SK-N-SH treated with all-trans-retinoic acid at 6 μM for 48 hours (cell line): ENCODE results near the gene MYEOV.

Experiments used
- ATAC-seq: fragments of 200-7000 bp; cut with Tn5 transposase; 3 replicates; pipeline ENCODE4 v1.9.1; 2020; ENCODE audit warnings: mild to moderate bottlenecking, moderate library complexity
- ARNTL ChIP-seq: fragments of 450-650 bp; formaldehyde crosslinking; IDR thresholded peaks from 2 replicates; pipeline ENCODE4 v1.5.0; 2020; ENCODE audit warnings: low read depth, mild to moderate bottlenecking, moderate library complexity, borderline replicate concordance
- CREB5 ChIP-seq: fragments of 250-450 bp; sonication (Bioruptor Pico); IDR thresholded peaks from 2 replicates; pipeline ENCODE4 v1.5.1; 2020; ENCODE audit warnings: low read depth, mild to moderate bottlenecking, moderate library complexity
- CSDC2 ChIP-seq: fragments of 250-450 bp; sonication (Bioruptor Pico); IDR thresholded peaks from 2 replicates; pipeline ENCODE4 v1.5.0; 2020; ENCODE audit warnings: mild to moderate bottlenecking, moderate library complexity
- CSRNP3 ChIP-seq: fragments of 250-450 bp; sonication (Bioruptor Pico); IDR thresholded peaks from 2 replicates; pipeline ENCODE4 v1.5.1; 2021; ENCODE audit warnings: mild to moderate bottlenecking, moderate library complexity
- ESRRG ChIP-seq: fragments of 250-450 bp; sonication (Bioruptor Pico); IDR thresholded peaks from 2 replicates; pipeline ENCODE4 v1.6.1; 2021; ENCODE audit warnings: mild to moderate bottlenecking
- GLIS3 ChIP-seq: fragments of 250-450 bp; sonication (Bioruptor Pico); IDR thresholded peaks from 2 replicates; pipeline ENCODE4 v1.5.0; 2020; ENCODE audit warnings: mild to moderate bottlenecking, moderate library complexity
- OSR1 ChIP-seq: fragments of 250-450 bp; sonication (Bioruptor Pico); IDR thresholded peaks from 2 replicates; pipeline ENCODE4 v1.8.0; 2022; ENCODE audit warnings: moderate library complexity, mild to moderate bottlenecking, inconsistent platforms
- RARB ChIP-seq: fragments of 250-450 bp; sonication (Bioruptor Pico); IDR thresholded peaks from 2 replicates; pipeline ENCODE4 v1.8.0; 2021; ENCODE audit warnings: mild to moderate bottlenecking, moderate library complexity
- TCF4 ChIP-seq: fragments of 250-450 bp; sonication (Bioruptor Pico); IDR thresholded peaks from 2 replicates; pipeline ENCODE4 v1.8.0; 2021; ENCODE audit warnings: mild to moderate bottlenecking, moderate library complexity, borderline replicate concordance
- TOX ChIP-seq: fragments of 250-450 bp; sonication (Bioruptor Pico); IDR thresholded peaks from 2 replicates; pipeline ENCODE4 v1.8.0; 2021; ENCODE audit warnings: mild to moderate bottlenecking, moderate library complexity, borderline replicate concordance
- ZFP3 ChIP-seq: fragments of 250-450 bp; sonication (Bioruptor Pico); IDR thresholded peaks from 2 replicates; pipeline ENCODE4 v1.5.0; 2020; ENCODE audit warnings: mild to moderate bottlenecking, moderate library complexity
- ZFP30 ChIP-seq: fragments of 450-650 bp; formaldehyde crosslinking; IDR thresholded peaks from 2 replicates; pipeline ENCODE4 v1.5.0; 2022; ENCODE audit warnings: mild to moderate bottlenecking, moderate library complexity
- ZNF70 ChIP-seq: fragments of 450-650 bp; formaldehyde crosslinking; IDR thresholded peaks from 2 replicates; pipeline ENCODE4 v1.5.0; 2020; ENCODE audit warnings: mild to moderate bottlenecking, moderate library complexity
- TF ChIP-seq, protein P1 (sequence below): fragments of 250-450 bp; sonication (Bioruptor Pico); IDR thresholded peaks from 2 replicates; pipeline ENCODE4 v1.8.0; 2021; ENCODE audit warnings: low read depth, mild to moderate bottlenecking, moderate library complexity, borderline replicate concordance

Gene MYEOV

DNA sequence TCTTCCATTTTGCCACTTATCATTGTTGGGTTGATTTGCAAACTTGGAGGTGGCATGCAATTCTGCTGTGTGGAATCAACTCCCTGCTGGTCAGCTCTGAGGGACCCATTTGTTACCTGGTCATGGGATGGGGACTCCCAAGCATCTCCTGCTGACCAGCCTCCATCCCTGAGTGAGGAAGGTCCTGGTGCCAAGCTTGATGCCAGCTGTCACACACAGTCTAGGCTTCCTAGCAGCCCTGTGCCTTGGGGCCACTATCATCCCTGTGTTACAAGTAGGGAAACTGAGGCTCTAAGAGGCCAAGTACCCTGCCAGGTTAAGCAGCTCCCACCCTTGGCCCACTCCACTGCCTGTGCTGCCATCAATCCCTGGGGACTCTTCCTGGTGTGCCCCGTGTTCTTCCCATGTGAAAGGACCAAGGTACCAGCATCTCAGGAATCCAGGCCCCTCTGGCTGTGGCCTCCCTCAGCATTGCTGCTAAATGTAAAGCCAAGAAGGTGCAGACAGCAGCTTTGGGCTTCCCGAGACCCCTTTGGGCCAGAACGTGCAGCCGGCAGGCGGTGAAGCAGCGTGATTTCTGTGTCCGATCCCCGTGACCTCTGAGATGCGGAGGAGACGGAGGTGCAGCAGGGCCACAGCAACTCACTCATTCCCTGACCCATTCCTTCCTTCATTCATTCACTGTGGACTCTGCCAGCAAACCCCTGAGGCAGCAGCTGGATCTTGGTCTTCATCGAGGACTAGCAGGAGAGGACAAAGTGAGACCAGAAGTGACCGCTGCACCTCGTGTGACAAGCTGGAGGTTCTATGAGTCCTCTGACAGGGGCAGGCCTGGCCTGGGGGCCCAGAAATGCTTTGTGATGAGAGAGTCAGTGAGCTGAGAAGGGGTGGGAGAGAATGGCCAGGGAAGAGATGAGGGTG, 49.7 kb downstream of the MYEOV start:
- no peak for ATAC-seq
- TF ChIP-seq TCF4 (CRISPR knock-in tag) = no peak
- no peak for TF ChIP-seq ESRRG (CRISPR knock-in tag)
- no peak for TF ChIP-seq GLIS3 (CRISPR knock-in tag)
- no peak for TF ChIP-seq CSDC2 (CRISPR knock-in tag)
- TF ChIP-seq ARNTL (CRISPR knock-in tag) = no peak
- no peak for TF ChIP-seq ZFP3 (CRISPR knock-in tag)
- TF ChIP-seq CREB5 (CRISPR knock-in tag) = no peak
- TF ChIP-seq CSRNP3 (CRISPR knock-in tag) = no peak
- TF ChIP-seq, protein P1, sequence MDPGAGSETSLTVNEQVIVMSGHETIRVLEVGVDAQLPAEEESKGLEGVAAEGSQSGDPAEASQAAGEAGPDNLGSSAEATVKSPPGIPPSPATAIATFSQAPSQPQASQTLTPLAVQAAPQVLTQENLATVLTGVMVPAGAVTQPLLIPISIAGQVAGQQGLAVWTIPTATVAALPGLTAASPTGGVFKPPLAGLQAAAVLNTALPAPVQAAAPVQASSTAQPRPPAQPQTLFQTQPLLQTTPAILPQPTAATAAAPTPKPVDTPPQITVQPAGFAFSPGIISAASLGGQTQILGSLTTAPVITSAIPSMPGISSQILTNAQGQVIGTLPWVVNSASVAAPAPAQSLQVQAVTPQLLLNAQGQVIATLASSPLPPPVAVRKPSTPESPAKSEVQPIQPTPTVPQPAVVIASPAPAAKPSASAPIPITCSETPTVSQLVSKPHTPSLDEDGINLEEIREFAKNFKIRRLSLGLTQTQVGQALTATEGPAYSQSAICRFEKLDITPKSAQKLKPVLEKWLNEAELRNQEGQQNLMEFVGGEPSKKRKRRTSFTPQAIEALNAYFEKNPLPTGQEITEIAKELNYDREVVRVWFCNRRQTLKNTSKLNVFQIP (CRISPR knock-in tag) = no peak
- TF ChIP-seq ZNF70 (CRISPR knock-in tag) = no peak

DNA sequence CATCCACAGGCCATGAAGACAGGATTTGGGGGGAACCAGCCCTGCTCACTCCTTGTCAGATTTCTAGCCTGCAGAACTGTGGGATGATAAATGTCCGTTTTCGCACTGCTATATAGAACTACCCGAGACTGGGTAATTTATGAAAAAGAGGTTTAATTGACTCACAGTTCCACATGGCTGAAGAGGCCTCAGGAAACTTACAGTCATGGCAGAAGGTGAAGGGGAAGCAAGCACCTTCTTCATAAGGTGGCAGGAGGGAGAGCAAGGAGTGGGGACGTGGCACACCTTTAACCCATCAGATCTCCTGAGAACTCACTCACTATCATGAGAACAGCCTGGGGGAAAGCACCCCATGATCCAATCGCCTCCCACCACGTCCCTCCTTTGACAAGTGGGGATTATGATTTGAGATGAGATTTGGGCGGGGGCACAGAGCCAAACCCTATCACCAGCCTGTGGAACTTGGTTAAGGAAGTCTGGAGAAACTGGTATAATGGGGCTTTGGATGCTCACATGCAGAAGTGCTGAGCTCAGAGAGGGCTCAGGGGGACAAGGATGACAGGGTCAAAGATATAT, 50.7 kb downstream of the MYEOV start:
- TF ChIP-seq ZFP30 (CRISPR knock-in tag) (no peak), CSRNP3 (CRISPR knock-in tag) (no peak), OSR1 (no peak), RARB (CRISPR knock-in tag) (no peak), TOX (CRISPR knock-in tag) (no peak)
- no peak for ATAC-seq
